SK-N-SH (cell line): ENCODE results near the gene NDUFAF8.

Experiments used
- CHD2 ChIP-seq: fragments of 150-350 bp; IDR thresholded peaks from 2 replicates; pipeline ENCODE4 v1.6.1; 2018; ENCODE audit warnings: low read length; ENCODE audit not compliant: partially characterized antibody
- CTCF ChIP-seq: fragments of 200-600 bp; sonication (generic); IDR thresholded peaks from 2 replicates; pipeline ENCODE4 v1.6.1; 2017; ENCODE audit warnings: antibody characterized with exemption, mild to moderate bottlenecking, moderate library complexity
- ELF1 ChIP-seq: IDR thresholded peaks from 2 replicates; pipeline ENCODE4 v1.4.0; 2012
- EP300 ChIP-seq, 2 experiments: IDR thresholded peaks; 2 replicates each; pipeline versions ENCODE4 v1.4.0 to v1.6.1; 2012; ENCODE audit warnings: borderline replicate concordance in 1 of 2, low read depth in 1 of 2, low read length in 1 of 2
- EZH2phosphoT487 ChIP-seq: fragments of 200-600 bp; sonication (generic); IDR thresholded peaks from 2 replicates; pipeline ENCODE4 v1.6.1; 2017; ENCODE audit warnings: low read depth, mixed run types, mild to moderate bottlenecking, antibody characterized with exemption, moderate library complexity, borderline replicate concordance
- GABPA ChIP-seq: IDR thresholded peaks from 2 replicates; pipeline ENCODE4 v1.4.0; 2012; ENCODE audit warnings: low read depth, mild to moderate bottlenecking
- MAX ChIP-seq: IDR thresholded peaks from 2 replicates; pipeline ENCODE4 v1.4.0; 2012; ENCODE audit warnings: low read depth
- PBX3 ChIP-seq: IDR thresholded peaks from 2 replicates; pipeline ENCODE4; 2012
- POLR2AphosphoS5 ChIP-seq: IDR thresholded peaks from 2 replicates; pipeline ENCODE4 v1.6.1; 2012; ENCODE audit warnings: low read depth, low read length
- RAD21 ChIP-seq: IDR thresholded peaks from 2 replicates; pipeline ENCODE4 v1.6.1; 2012; ENCODE audit warnings: mild to moderate bottlenecking, low read length
- REST ChIP-seq: IDR thresholded peaks from 2 replicates; pipeline ENCODE4 v1.6.1; 2012; ENCODE audit warnings: mild to moderate bottlenecking, low read depth, low read length, moderate library complexity
- USF1 ChIP-seq: IDR thresholded peaks from 2 replicates; pipeline ENCODE4 v1.4.0; 2012; ENCODE audit warnings: low read depth, borderline replicate concordance

GRCh38 chr17:81191646-81192045 lies 47.5 kb upstream of the NDUFAF8 start:
- TF ChIP-seq CTCF = no peak
- TF ChIP-seq RAD21 = no peak
- no peak for TF ChIP-seq POLR2AphosphoS5
- no peak for TF ChIP-seq REST
- no peak for TF ChIP-seq ELF1
- no peak for TF ChIP-seq EZH2phosphoT487
- no peak for TF ChIP-seq EP300 (IDR thresholded peaks at IDR 0.05; ENCODE audit: borderline replicate concordance in 1 of 2, low read depth in 1 of 2, low read length in 1 of 2)
- TF ChIP-seq USF1 = no peak
- TF ChIP-seq GABPA = no peak
- no peak for TF ChIP-seq PBX3
- no peak for TF ChIP-seq CHD2
- TF ChIP-seq MAX = no peak
